ENCODE measurements around the gene TBX4.
"Not testable (repeated sequence)": the region's sequence is repeated elsewhere in the genome, so short reads cannot be mapped to it uniquely, and the experiment has no call there.

The TBX4 gene

DNA sequence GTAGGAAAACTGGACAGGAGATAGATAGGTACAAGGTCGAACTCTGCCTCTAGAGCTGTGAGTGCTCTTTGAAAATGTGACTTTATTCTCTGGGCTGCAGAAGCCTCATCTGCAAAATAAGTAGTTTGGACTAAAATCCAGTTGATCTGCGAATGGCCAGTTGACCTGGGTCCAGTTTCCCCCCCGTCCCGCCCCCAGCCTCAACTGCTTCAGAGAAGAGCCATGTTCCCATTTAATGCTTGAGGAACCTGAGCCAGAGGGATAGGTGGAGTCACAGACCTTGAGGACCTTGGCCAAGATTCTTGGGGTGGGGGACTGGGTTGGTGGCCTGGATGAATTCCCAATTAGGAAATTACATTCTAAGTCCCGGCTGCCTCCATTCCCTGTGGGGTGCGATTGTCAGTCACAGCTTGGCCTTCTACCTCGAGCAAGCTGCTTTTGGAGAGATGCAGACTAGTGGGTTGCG lies 38.5 kb upstream of the TBX4 start:
- no peak for DNase-seq

GRCh38 chr17:61414141-61414935 lies 37.9 kb upstream of the TBX4 start:
- DNase-seq = no peak

- DNase-seq = no peak
These were observed 37.3 kb upstream of the TBX4 start for GRCh38 chr17:61414936-61415251.

GRCh38 chr17:61415374-61416210 lies 36.6 kb upstream of the TBX4 start:
- DNase-seq = no peak

GRCh38 chr17:61416211-61416539 lies 36.0 kb upstream of the TBX4 start:
- DNase-seq = no peak

DNA sequence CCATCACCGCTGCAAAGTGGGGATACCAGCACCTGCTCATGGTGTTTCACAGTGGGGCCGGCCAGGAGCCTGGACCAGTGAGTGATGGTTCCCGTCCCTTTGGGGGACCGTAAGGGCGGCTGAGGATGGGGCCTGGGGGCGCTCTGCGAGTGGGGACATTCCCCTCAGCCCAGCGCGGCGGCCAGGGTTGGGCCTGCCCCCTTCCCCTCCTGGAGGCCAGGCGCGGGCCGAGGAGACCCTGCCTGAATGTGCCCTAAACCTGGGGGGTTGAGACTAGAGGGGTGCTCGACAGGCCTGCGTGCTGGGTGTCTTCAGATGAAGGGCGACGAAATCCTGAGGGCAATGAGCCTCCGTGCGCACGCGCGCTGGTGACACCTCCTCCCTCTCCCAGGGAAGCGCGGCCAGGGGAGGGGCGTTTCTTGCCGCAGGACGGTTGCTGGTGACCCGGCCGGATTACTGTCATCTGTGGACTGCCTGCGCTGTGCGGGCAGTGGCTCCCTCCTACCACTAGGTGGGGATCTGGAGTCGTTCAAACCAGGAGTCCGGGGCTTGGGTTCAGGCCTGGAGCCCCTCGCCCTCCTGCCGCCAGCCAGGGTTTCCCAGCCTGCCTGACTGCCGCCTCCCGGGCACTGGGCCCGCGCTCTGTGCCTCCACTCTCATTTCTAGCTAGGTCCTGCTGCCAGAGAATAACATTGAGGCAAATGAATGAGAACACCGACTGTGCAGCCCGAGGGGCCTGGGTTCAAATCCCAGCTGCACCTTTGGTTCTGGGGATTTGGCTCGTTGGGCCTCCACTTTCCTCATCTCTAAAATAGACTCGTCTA lies 35.5 kb upstream of the TBX4 start:
- DNase-seq = peak; percentile 79

DNA sequence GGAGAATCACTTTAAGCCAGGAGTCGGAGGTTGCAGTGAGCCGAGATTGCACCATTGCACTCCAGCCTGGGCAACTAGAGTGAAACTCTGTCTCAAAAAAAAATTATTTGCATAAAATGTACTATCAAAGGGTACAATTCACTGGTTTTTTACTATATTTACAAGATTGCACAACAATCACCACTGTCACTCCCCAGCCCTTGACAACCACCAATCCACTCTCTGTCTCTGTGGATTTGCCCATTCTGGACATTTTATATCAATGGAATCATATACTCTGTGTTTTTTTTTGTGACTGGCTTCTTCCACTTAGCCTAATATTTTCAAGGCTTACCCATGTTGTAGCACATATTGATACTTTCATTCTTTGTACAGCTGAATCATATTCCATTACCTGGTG lies 33.8 kb upstream of the TBX4 start:
- no peak for DNase-seq

DNA sequence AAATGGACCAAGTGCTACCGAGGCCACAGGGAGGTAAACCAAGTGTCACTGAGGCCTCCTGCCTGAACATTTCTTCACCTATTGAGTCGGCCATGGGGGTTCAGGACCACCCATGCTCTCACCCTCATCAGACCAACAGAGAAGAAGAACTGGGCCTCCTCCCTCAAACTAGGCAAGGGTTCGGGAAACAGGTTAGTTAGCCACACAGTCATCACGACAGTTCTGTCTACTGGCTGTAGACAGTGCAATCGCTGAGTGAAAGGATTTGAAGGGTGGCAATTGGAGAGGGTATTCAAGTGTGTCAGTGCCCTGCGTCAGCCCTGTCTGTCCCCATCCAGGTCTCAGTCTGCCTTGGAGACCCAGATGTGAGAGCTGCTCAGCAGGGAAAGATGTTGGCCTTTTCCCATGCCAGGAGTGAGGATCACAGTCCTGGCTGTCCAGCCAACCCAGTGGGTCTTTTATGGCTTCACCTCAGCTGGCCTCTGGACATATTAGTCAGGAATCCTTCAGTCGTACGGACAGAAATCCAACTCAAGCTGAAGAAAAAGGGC lies 32.7 kb upstream of the TBX4 start:
- DNase-seq = no peak

- no peak for DNase-seq
These were observed 32.2 kb upstream of the TBX4 start for GRCh38 chr17:61420052-61420451.

GRCh38 chr17:61420745-61421398 lies 31.4 kb upstream of the TBX4 start:
- DNase-seq = no peak

- no peak for DNase-seq
These were observed 30.8 kb upstream of the TBX4 start for GRCh38 chr17:61421460-61421859.

GRCh38 chr17:61422116-61422799 lies 30.0 kb upstream of the TBX4 start:
- no peak for DNase-seq

GRCh38 chr17:61422869-61423268 lies 29.4 kb upstream of the TBX4 start:
- DNase-seq = no peak

DNA sequence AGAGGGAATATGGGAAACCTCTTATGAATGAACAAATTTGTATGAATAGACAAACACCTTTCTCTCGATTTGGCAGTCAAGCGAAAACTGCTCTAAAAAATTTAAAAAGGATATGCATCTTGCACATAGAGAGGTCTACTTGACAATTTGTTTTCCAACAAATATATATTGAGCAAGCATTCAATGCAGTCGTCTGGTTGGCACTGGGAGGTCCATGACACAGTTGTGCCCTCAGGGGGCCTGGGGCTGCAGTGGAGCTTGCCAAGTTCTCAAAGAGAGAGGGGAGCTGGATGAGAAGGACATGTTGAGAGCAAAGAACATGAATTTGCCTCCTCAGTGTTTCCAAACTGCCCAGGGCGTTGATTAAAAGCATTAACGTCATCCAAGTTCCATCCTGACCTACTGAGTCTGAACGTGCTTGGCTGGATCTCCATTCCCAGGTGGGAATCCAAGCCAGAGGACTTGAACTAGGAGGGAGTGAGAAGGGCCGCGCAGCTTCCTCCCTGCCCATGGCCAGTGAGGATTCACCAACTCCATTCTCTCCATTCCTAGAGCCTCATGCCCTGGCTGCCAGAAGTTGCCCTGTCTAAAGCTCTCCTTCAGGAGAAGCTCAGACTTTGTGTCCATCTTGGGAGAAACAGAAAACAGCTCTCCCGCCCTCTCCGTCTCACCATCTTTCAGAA lies 28.1 kb upstream of the TBX4 start:
- no peak for DNase-seq

DNA sequence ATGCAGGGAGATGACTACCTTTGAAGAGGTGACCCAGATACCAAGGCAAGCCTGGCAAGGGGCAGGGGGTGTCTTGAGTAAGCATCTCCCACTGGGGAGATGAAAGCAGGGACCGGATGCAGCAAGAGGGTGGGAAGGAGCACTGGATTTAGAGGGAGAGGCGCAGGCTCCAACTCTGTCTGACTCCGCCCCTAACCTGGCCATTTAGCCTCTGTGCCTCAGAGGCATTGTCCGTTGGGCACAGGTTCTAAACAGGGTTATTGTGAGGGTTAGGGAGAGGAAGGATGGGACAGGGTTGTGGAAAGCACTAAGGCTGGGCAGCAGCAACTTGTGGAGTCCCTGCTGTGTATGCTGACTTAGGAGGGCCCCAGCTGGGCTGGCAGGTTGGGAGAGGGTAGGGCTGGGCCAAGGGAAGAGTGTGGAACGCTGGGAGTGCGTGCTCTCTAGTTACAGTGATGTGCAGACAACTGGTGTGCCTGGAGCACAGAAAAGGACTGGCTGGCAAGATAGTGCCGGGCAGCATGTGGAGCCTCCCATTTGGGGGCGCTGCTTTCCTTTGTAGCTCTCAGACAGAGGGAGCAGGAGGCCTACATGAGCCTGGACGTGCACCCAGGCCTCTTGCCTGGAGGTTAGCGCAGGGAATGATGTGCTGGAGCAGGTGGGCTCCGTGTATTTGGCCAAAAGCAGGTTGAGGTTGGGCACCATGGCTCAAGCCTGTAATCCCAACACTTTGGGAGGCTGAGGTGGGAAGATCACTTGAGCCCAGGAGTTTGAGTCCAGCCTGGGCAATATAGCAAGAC lies 26.3 kb upstream of the TBX4 start:
- DNase-seq = no peak

- no peak for DNase-seq
These were observed 25.5 kb upstream of the TBX4 start for GRCh38 chr17:61426482-61427304.

GRCh38 chr17:61427567-61427966 lies 24.7 kb upstream of the TBX4 start:
- no peak for DNase-seq

DNA sequence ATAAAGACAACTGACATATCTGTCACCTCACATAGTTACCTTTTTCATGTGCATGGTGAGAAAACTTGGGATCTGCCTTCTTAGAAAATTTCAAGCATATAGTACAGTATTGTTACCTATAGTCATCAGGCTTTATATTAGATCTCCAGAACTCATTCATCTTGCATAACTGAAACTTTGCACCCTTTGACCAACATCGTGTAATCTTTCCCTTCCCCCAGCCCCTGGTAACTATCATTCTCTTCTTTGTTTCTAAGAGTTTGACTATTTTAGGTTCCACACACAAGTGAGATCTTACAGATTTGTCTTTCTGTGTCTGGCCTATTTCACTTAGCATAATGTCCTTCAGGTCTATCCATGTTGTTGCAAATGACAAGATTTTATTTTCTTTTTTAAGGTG lies 22.9 kb upstream of the TBX4 start:
- DNase-seq = no peak

DNA sequence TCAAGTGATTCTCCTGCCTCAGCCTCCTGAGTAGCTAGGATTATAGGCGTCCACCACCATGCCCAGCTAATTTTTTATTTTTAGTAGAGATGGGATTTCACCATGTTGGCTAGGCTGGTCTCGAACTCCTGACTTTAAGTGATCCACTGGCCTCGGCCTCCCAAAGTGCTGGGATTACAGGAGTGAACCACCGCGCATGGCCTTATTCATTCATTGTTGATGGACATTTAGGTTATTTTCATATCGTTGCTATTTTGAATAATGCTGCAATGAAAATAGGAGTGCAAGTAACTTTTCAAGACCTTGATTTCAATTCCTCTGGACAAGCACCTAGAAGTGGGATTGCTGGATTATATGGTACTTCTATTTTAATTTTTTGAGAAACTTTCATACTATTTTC lies 22.4 kb upstream of the TBX4 start:
- DNase-seq = not testable (repeated sequence)
